ENCODE measurements around the gene MROH9.

The MROH9 gene

GRCh38 chr1:170978371-170978910, 43.1 kb downstream of the MROH9 start:
- no peak for DNase-seq

GRCh38 chr1:170985406-170985805, 50.1 kb downstream of the MROH9 start:
- DNase-seq: no peak

- DNase-seq: no peak
Observed at GRCh38 chr1:170986901-170987300, 51.6 kb downstream of the MROH9 start.

GRCh38 chr1:170987424-170987823, 52.1 kb downstream of the MROH9 start:
- DNase-seq: no peak

GRCh38 chr1:170993151-170993550, 57.8 kb downstream of the MROH9 start:
- DNase-seq: no peak

- DNase-seq: no peak
Observed at GRCh38 chr1:170993717-170994116, 58.4 kb downstream of the MROH9 start.

GRCh38 chr1:171014880-171015279, 79.5 kb downstream of the MROH9 start:
- DNase-seq: no peak

- DNase-seq: no peak
Observed at GRCh38 chr1:171017426-171017825, 82.1 kb downstream of the MROH9 start.

- no peak for DNase-seq
Observed at GRCh38 chr1:171019971-171020370, 84.6 kb downstream of the MROH9 start.

GRCh38 chr1:171032822-171033702, 97.7 kb downstream of the MROH9 start:
- DNase-seq: no peak

- DNase-seq: no peak
Observed at GRCh38 chr1:171037626-171038025, 102.3 kb downstream of the MROH9 start.

GRCh38 chr1:171038284-171038683, 103.0 kb downstream of the MROH9 start:
- no peak for DNase-seq

- no peak for DNase-seq
Observed at GRCh38 chr1:171048014-171048413, 112.7 kb downstream of the MROH9 start.

- DNase-seq: no peak
Observed at GRCh38 chr1:171052977-171053376, 117.6 kb downstream of the MROH9 start.

GRCh38 chr1:171055966-171056643, 120.8 kb downstream of the MROH9 start:
- no peak for DNase-seq

GRCh38 chr1:171061425-171062143, 126.2 kb downstream of the MROH9 start:
- DNase-seq: no peak

GRCh38 chr1:171062902-171063301, 127.6 kb downstream of the MROH9 start:
- DNase-seq: no peak

- no peak for DNase-seq
Observed at GRCh38 chr1:171075041-171075440, 139.7 kb downstream of the MROH9 start.

GRCh38 chr1:171081314-171081753, 146.0 kb downstream of the MROH9 start:
- peak; percentile 18 to 28 for DNase-seq

GRCh38 chr1:171081763-171082201, 146.4 kb downstream of the MROH9 start:
- DNase-seq: no peak

GRCh38 chr1:171082606-171083005, 147.3 kb downstream of the MROH9 start:
- no peak for DNase-seq

GRCh38 chr1:171083222-171083621, 147.9 kb downstream of the MROH9 start:
- DNase-seq: no peak

GRCh38 chr1:171084091-171084490, 148.8 kb downstream of the MROH9 start:
- no peak for DNase-seq

All from AML-193 (cell line).